ENCODE data around the gene SIRPB2.
A peak's percentile ranks its signal among the peaks of the same experiment; 100 is the strongest.

SIRPB2 gene

GRCh38 chr20:1469925-1470571, 21.2 kb downstream of the SIRPB2 start:
- no peak for DNase-seq

DNA sequence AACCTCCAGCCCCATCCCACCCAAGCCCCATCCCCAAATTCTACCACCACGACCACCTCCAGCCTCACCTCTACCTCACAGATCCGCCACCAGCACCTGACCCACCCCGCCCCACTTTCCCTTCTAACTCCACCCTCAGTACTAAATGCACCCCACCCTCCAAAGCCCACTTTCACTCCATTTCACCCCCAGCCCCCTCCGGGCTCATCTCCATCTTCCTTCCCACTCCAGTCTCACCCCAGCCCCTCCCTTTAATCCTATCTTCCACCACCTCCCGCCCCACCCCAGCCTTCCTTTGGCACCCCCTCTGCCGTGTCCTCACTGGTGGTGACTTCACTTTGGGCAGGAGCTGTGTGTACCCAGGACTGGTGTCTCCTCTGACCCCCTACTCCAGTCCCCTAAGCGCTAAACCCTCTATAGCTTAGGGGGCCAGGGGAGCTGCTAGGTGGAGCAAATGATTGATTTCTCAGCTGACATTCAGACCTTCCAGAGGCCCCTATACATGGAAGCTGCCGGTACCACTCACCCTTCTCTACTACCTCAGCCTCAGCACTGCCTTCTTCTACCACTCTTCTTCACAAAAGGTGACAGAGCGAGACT, 21.8 kb downstream of the SIRPB2 start:
- no peak for DNase-seq

- no peak for DNase-seq
Measured at GRCh38 chr20:1468117-1468624, 23.0 kb downstream of the SIRPB2 start.

GRCh38 chr20:1467355-1468116, 23.7 kb downstream of the SIRPB2 start:
- DNase-seq: peak; percentile 60

DNA sequence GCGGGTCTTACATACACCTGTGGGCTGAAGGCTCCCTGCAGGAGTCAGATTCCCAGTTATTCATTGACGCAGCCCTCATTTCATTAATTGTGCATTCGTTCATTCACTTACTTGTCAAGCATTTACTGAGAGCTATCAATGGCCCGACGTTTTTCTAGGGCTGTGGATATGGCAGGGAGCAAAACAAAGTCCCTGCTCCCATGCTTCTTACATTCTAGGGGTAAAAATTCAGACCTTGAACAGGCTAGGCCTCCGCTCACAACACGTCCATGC, 24.2 kb downstream of the SIRPB2 start:
- DNase-seq: no peak

- DNase-seq: peak; percentile 99
Measured at GRCh38 chr20:1466211-1467081, 24.8 kb downstream of the SIRPB2 start, which contains the start of gene NSFL1C. NSFL1C (minus strand) TSS chr20:1466849; CDS start chr20:1466824, 25 bp downstream.

- peak; percentile 24 for DNase-seq
Measured at GRCh38 chr20:1465470-1466210, 25.6 kb downstream of the SIRPB2 start.

DNA sequence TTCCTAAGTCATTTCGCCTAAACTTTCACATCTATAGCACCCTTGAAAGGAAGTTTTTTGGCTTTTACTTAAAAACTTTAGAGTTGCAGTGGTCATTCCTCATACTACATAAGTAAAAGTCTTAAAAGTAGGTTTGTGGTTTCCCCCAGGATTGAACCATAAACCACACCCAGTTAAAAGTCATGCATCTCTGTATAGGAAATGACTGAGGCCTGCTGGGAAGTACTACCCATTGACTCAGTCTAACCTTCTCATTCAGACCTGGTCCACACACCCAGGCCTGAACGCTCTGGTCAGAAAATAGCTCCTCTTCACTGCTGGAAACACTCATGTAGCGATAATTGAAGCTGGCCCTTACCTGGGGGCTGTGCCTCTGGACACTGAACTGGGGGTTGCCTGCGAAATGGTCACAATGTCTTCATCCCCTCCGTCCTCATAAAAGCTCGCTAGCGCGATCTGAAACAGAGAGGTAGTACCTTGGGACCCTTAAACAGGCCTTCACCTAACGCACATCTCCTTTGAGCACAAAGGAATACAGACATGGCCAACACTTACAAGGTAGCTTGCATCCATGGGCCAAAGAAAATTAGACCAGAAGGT, 27.1 kb downstream of the SIRPB2 start:
- DNase-seq: peak; percentile 47

DNA sequence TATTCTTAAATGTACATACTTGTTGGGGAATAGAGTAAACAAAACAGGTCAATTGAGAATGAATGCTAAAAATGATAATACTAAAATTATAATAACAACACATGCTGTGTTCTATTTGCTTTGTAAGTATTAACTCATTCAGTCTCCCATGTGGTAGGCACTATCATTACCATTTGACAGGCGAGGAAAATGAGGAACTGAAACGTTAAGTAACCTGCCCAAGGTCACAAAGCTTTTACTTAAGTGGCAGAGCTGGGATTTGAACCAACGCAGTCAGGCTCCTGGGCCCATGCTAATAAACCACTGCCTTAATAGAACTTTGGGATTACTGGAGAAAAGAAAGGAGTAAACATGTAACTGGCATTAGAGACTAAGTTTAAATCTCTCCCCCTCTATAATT, 28.4 kb downstream of the SIRPB2 start:
- DNase-seq: no peak

DNA sequence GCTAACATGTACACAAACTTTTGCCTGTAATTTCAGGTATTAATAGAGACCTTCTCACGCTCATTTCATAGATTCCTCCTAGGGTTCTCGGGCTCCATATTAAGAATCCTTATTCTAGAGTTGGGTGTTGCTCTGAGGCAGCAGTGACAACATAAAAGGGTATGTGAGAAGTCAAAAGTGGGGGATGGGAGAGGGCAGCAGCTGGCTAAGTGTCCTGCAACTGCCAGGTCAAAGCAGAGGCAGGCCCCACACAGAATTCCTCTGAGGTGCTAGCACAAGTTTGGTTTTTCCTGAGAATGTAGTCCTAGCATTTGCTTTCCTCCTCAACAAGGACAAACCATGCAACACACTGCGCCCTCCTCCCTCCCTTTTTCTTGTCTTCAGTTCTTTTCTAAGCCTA, 29.2 kb downstream of the SIRPB2 start:
- DNase-seq: peak; percentile 30

DNA sequence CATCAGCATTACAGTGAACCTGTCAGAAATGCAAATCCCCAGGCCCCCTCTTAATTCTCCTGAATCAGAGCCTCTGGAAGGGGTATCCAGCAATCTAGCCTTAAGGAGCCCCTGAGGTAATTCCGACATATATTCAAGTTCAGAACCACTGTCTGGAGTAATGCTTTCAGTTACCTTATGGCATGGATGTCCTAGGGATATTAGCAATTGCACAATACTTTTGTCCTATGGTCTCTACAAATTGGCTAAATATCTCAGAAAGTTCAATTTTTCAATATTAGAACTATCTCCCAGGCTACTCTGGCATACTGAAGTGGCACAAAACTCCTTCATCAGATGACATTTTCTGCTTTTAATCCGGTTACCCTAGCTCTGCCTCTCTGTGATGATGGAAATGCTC, 30.9 kb downstream of the SIRPB2 start:
- peak; percentile 17 for DNase-seq

- DNase-seq: no peak
Measured at GRCh38 chr20:1457992-1458391, 33.2 kb downstream of the SIRPB2 start.

DNA sequence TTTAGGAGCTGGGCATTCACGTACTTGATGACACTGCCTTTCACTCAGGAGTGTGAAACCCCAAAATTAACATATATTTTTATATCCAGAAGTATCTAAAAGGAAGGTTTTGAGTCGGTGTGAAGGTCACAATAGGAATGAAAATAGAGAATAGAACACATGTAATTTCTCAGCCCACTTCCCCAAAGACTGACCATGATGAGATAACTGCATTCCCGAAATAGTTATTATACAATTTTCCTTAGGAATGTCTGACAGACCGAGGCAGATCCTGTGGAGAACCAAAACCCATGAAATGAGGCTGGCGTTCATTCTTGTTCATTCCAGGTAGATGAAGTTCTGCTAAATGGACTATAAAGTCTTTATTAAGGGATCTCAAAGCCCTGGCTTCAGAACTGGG, 34.9 kb downstream of the SIRPB2 start:
- no peak for DNase-seq

GRCh38 chr20:1450926-1451491, 40.2 kb downstream of the SIRPB2 start:
- no peak for DNase-seq

- no peak for DNase-seq
Measured at GRCh38 chr20:1449370-1449769, 41.9 kb downstream of the SIRPB2 start.

DNA sequence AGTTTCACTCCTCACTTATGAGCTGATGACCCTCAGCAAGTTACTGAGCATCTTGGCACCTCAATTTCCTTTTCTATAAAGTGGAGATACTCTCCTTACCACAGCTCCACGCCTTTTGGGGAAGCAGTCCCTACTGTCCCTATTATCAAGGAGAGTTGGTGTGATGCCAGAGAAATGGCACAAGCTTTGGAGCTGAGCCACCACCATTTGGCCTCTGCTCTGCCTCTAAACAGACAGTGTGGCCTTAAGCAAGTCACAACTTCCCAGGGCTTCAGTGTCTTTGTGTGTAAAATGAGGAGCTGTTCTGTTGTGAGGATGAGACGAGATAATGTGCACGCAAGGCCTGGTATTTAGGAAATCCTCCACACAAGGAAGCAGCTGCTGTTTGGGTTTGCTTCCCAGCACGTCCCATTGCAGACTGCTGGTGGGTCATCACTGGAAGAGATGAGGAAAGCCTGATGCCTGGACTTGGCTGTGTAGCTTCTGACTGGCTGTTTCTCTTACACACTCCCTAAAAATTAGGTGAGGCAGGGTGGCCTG, 43.1 kb downstream of the SIRPB2 start:
- peak; percentile 17 for DNase-seq

DNA sequence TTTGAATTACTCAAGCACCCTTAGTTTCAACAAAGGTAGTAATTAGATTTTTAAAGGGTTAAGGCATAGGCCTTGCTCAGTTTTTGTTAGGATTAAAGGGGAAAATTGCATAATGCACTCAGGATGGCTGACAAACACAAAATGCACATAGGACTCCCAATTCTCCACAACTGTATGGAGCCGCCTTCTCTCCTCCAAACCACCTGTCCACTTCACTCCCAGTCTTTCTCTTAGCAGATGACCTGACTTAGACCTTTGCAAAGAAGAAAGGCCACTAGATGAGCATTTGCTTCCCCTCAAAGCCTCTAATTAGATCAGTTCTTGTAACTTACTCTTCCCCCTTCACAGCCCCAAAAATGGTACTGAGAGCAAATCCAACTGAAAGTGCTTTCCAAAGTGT, 44.7 kb downstream of the SIRPB2 start:
- no peak for DNase-seq

- DNase-seq: no peak
Measured at GRCh38 chr20:1443085-1443484, 48.1 kb downstream of the SIRPB2 start.

DNA sequence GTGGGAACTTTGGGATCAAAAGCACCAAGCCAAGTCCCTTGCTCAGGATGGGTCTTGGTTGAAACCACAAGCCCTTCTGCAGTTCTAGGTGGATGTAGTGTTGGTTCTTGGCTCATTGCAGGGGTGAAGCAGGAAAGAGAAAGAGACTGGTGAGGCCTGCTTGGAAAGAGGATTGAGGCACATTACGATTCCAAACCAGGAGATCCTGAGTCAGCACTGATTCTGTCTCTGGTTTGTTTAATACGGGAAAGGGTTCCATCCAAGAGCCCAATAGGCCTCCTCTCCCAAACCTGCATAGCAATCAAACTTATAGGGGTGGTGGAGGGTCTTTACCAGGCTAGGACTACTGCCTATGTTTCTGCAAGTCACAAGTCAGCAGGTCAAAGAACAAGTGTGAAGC, 48.9 kb downstream of the SIRPB2 start:
- DNase-seq: no peak

DNA sequence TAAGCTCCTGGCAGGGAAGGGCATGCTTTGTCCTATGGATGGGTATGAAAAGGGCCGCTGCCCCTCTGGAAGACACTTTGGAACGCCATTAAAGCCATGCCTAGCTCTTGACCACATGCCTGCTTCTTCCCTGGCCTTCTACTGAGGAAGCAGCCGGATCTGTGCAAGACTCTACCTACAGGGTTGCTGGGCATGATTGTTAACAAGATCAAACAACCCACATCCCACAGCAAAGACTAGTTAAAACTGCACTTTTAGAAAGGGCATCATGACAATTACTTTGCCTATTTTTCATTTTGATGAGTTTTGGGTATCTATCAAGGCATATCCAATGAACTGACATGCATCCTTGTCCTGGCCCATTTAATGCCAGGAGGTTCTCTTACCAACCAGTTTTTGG, 50.1 kb downstream of the SIRPB2 start:
- peak; percentile 41 for DNase-seq

- peak; percentile 59 for DNase-seq
Measured at GRCh38 chr20:1440024-1440423, 51.2 kb downstream of the SIRPB2 start.
